ENCODE measurements around the gene BDNF.

Gene BDNF

DNA sequence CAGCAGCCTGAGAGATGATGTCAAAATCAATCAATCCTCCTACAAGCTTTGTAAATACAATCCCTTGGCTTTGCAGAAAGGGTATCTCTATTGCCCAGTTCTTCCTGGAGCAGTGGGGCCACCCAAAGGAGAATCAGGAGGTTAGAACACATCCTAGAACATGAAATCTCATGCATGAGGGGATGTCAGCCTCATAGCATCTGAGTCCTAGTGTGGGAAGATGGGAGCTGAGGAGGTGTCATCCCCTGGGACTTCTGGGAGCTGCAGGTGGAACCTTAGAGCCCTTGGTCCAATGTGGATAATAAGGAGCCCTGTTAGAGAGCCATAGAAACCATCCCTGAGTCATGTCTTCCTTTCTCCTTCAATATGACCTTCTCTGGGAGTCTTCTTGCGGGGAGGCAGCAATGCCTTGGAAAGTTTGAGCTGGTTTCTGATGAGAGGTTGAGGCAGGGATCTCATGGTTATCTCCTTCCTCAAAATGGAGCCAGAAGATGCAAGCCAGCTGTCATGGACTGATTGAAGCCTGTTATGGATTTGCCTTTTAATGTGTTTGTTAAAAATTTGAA is 74.8 kb downstream of the BDNF start:
- no peak for DNase-seq

DNA sequence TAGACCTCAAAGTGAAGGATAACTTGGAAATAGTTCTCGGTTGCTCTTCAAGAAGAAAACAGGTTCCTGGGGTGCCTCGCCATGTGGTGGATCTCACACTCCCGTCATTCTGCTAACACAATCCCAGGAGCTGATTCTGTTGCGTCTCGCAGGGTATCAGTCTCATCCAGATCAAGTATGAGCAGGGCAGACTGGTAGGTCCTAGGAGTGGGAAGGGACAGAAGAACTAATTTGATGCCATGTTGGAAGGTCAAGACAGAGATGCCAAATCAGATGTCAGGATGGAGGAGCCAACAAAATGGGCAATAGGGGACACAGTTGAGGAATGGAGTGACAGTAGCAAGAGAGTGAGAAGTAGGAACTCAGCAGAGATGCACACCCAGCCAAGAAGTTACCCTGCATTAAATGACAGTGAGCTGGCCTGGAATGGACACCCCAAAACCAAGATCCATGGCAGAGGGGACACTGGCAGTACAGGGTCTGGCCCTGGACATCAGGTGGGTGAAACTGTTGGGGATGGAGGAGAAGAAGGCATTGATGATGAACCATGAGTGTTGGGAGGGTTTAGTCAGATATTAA is 76.2 kb downstream of the BDNF start:
- no peak for DNase-seq

- no peak for DNase-seq
These were observed 77.5 kb downstream of the BDNF start for GRCh38 chr11:27622541-27623300.

GRCh38 chr11:27621405-27622161 is 78.7 kb downstream of the BDNF start:
- no peak for DNase-seq

- no peak for DNase-seq
These were observed 80.4 kb downstream of the BDNF start for GRCh38 chr11:27619763-27620335.

GRCh38 chr11:27619039-27619574 is 81.1 kb downstream of the BDNF start:
- DNase-seq: no peak

- no peak for DNase-seq
These were observed 81.9 kb downstream of the BDNF start for GRCh38 chr11:27618281-27618915.

- DNase-seq: no peak
These were observed 83.5 kb downstream of the BDNF start for GRCh38 chr11:27616711-27617110.

DNA sequence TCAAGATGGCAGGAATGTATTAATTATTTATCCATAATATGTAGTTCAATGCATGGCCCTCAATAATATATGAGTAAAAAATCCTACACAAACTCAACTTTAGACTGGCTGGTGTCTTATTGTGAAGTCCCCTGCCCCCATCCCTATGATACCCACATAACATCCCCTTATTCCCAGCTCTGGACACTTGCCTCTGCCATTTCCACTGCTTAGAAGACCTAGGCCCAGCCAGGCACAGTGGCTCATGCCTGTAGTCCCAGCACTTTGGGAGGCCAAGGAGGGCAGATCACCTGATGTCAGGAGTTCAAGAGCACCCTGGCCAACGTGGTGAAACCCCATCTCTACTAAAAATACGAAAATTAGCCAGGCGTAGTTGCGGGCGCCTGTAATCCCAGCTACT is 84.4 kb downstream of the BDNF start:
- no peak for DNase-seq

DNA sequence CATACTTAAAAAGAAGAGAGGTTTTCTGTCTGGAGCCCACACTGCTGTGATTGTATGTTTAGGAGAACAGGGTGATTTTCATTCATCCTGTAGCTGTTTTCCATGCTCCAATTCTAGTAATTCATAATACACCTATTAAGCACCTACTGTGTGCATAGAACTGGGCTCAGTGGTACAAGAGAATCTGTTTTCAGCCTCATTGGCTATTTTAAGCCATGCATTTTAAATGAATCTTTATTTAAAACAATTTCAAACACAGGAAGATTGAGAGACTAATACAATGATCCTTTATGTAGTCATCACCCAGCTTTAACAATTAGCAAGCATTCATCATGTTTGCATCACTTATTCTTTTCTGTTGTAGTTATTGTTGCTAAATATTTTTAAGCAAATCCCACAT is 86.2 kb downstream of the BDNF start:
- no peak for DNase-seq

- DNase-seq: no peak
These were observed 87.0 kb downstream of the BDNF start for GRCh38 chr11:27612932-27613880.

DNA sequence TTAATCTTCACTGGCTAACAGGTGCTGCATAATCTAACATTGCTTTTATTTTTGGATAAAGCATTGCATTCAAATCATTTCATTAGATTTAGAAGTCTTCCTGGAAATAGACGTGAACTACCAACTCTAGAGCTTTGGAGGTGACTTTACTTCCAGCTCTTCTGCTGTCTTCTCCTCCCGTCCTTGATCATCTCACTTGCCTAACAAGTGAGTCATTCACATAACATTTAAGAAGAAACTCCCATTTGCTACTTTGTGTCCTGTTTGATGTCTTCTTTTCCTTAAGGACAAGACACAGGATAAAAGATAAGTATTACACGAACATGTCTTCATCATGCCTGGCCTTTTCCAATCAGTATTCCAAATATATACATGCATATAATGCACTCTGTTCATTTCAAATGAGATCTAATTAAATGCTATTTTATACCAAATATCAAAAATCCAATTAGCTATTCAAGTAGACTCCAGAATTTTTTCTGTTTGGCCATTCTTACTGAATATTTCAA is 88.3 kb downstream of the BDNF start:
- no peak for DNase-seq

GRCh38 chr11:27611390-27611789 is 88.9 kb downstream of the BDNF start:
- DNase-seq: no peak

DNA sequence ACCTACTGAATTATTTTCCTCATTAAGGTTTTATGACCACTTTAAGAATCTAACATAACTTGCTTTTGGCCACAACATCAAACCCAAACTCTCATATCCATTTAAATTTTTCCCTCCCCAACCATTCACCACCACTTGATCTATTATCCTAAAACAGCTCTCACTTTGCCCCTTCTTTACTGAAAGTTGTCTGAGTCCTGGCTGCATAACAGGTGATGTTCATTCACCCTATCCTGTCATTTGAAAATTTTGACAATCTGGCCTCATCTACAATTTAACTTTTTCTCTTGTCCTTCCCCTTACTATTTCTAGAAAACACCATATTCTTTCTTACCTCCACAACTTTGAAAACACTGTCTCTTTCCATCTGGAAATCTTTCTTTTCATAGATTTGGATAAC is 89.3 kb downstream of the BDNF start:
- no peak for DNase-seq

DNA sequence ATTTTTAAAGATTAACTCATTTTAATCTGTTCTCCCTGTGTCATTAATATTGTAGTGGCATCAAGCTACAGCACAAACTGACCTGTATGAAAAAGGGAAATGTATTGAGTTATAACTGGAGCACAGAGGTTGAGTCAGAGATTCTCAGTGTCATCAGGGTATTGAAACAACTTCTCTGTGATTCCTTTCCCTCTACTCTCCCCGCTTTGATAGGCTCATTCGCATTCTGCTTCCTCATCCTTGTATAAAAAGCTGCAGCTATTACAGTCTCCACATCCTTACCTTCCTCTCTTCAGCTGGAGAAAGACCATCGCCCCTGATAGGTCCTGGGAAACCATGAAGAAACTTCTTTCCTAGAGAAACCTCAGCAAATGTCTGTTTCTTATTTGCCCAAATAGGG is 90.0 kb downstream of the BDNF start:
- DNase-seq: no peak

DNA sequence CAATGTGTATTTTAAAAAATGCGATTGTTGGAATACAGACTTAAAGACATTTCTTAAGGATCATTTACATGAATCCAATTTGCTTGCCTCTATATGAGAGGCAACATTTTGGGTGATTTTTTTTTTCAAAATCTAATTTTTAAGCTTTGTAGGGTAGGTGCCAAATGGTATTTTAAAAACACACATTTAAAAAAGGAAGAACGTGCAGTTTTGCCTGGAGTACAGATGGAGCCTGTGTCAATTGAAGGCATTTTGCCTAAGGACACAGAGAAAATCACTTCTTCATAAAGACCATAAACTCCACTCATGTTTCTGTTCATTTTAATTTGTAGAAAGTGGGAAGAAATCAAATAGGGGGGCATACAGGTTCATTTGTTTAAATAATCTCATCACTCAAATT is 91.3 kb downstream of the BDNF start:
- DNase-seq: no peak

- DNase-seq: no peak
These were observed 94.8 kb downstream of the BDNF start for GRCh38 chr11:27605422-27605821.

Data from inflammatory macrophage treated with lipopolysaccharide for 1 hour (primary cell).